Keratinocyte (primary cell): ENCODE data around the gene NCEH1. TPM values are rescaled to one million over a fixed set of nuclear protein-coding genes. Genes with fewer than 3 reads are reported as not detected.
"Not testable (repeated sequence)": the region's sequence is repeated elsewhere in the genome, so short reads cannot be mapped to it uniquely, and the experiment has no call there.

Source experiments
- DNase-seq: peaks from one replicate; pipeline ENCODE4 v3.0.0-alpha.2; 2011; ENCODE audit warnings: low read depth, missing footprints, low spot score
- FAIRE-seq: peaks from 2 replicates; lab custom pipeline; 2011; peaks lifted over from hg19 to GRCh38; lab: Jason Lieb, UNC
- H2AFZ ChIP-seq: 2 replicates; pipeline ENCODE4 v1.6.0; 2012; ENCODE audit warnings: low read length, control low read depth, inconsistent platforms; ENCODE audit not compliant: control insufficient read depth
- H3K27ac ChIP-seq: 2 replicates; pipeline ENCODE4 v1.5.1; 2011; ENCODE audit warnings: low read length; ENCODE audit not compliant: control insufficient read depth, insufficient read depth
- H3K27me3 ChIP-seq: 3 replicates; pipeline ENCODE4 v1.6.0; 2011; ENCODE audit warnings: low read length; ENCODE audit not compliant: control insufficient read depth, insufficient read depth; ENCODE audit errors: extremely low read depth
- H3K36me3 ChIP-seq, 2 experiments: 2 replicates in 1 of 2; 3 replicates in 1 of 2; pipeline ENCODE4 v1.5.1; 2011; ENCODE audit warnings: low read length in 2 of 2, mild to moderate bottlenecking in 1 of 2; ENCODE audit not compliant: control insufficient read depth in 2 of 2, insufficient read depth in 2 of 2; ENCODE audit errors: extremely low read depth in 1 of 2
- H3K4me1 ChIP-seq: 3 replicates; pipeline ENCODE4 v1.5.1; 2011; ENCODE audit warnings: low read length; ENCODE audit not compliant: control insufficient read depth, insufficient read depth; ENCODE audit errors: extremely low read depth
- H3K4me2 ChIP-seq: 3 replicates; pipeline ENCODE4 v1.6.0; 2011; ENCODE audit warnings: low read depth, low read length; ENCODE audit not compliant: control insufficient read depth, insufficient read depth; ENCODE audit errors: extremely low read depth
- H3K4me3 ChIP-seq, 3 experiments: fragments of 200-600 bp in 1 of 3; sonication (generic) in 1 of 3; 2 replicates in 2 of 3; 3 replicates in 1 of 3; pipeline ENCODE4 v1.5.1; 2011 to 2016; ENCODE audit warnings: low read length in 3 of 3, mild to moderate bottlenecking in 3 of 3, control low read depth in 2 of 3, inconsistent platforms in 1 of 3, low read depth in 1 of 3, mixed read lengths in 1 of 3, mixed run types in 1 of 3, moderate library complexity in 1 of 3; ENCODE audit not compliant: control insufficient read depth in 2 of 3, insufficient read depth in 2 of 3; ENCODE audit errors: extremely low read depth in 1 of 3
- H3K79me2 ChIP-seq: 2 replicates; pipeline ENCODE4 v1.6.0; 2012; ENCODE audit warnings: low read length; ENCODE audit not compliant: control insufficient read depth, insufficient read depth
- H3K9ac ChIP-seq: 3 replicates; pipeline ENCODE4 v1.6.0; 2011; ENCODE audit warnings: low read length; ENCODE audit not compliant: control insufficient read depth, insufficient read depth; ENCODE audit errors: extremely low read depth
- H3K9me1 ChIP-seq: 3 replicates; pipeline ENCODE4 v1.6.0; 2011; ENCODE audit warnings: low read length; ENCODE audit not compliant: control insufficient read depth, insufficient read depth; ENCODE audit errors: extremely low read depth
- H3K9me3 ChIP-seq: 2 replicates; pipeline ENCODE4 v1.5.1; 2012; ENCODE audit warnings: low read depth, low read length; ENCODE audit not compliant: control insufficient read depth
- H4K20me1 ChIP-seq: 3 replicates; pipeline ENCODE4 v1.6.0; 2011; ENCODE audit warnings: low read length; ENCODE audit not compliant: control insufficient read depth, insufficient read depth; ENCODE audit errors: extremely low read depth
- EZH2 ChIP-seq: IDR thresholded peaks from one replicate; pipeline ENCODE4 v1.6.1; 2012; ENCODE audit warnings: inconsistent platforms, mild to moderate bottlenecking, low read length, moderate library complexity
- dilution Hi-C: fragments of 300-500 bp; cut with MboI; formaldehyde crosslinking; loops from one replicate; pipeline ENCODE4 v1.7.0; 2020; ENCODE audit warnings: low sequenced_read_pairs; ENCODE audit not compliant: extremely low pct_ligation_motif_present
- polyA plus RNA-seq, 5 experiments: library from polyadenylated mRNA; depleted of rRNA in 3 of 5; stranded (reverse) in 3 of 5; stranded (forward) in 1 of 5; unstranded in 1 of 5; fragments of >200 nt; gene quantifications; 1 replicate in 1 of 5; 2 replicates in 3 of 5; 3 replicates in 1 of 5; pipeline versions ENCODE4 v1.2.1 to v1.2.3, GENCODE V29; 2011 to 2012; ENCODE audit warnings: missing spikeins in 2 of 5, low read depth in 1 of 5, low replicate concordance in 1 of 5
- TF ChIP-seq, protein P1 (sequence below), 3 experiments: IDR thresholded peaks in 1 of 3; conservative IDR thresholded peaks in 1 of 3; optimal IDR thresholded peaks in 1 of 3; 2 replicates in 2 of 3; 3 replicates in 1 of 3; pipeline versions ENCODE3 to v1.5.1; 2011; ENCODE audit warnings: low read length in 3 of 3, mild to moderate bottlenecking in 3 of 3, moderate library complexity in 2 of 3, control low read depth in 1 of 3, inconsistent platforms in 1 of 3; ENCODE audit not compliant: insufficient read depth in 2 of 3; ENCODE audit errors: extremely low read depth in 1 of 3

Gene NCEH1
- polyA plus RNA-seq, 1 donor (not counting 4 experiments of a cell fraction or from before 2014, with no cell fraction given): 13.2 TPM

- no peaks in the 10 kb centered on the region for H3K9me3 ChIP-seq
- dilution Hi-C loops: no loop called here
- no peaks in the 10 kb centered on the region for H3K79me2 ChIP-seq
- H3K36me3 ChIP-seq: no peaks in the 10 kb centered on the region
- peak overlapping the region; percentile 58 for H2AFZ ChIP-seq
- FAIRE-seq (peak; percentile 59), DNase-seq (no peak)
- H3K4me2 ChIP-seq: peak overlapping the region; percentile 89
- peak overlapping the region in 2 of 3 experiments; percentile 54 to 66 for H3K4me3 ChIP-seq
- H3K9ac ChIP-seq: peak overlapping the region; percentile 70
- H3K4me1 ChIP-seq: peaks cover 17% of the 10 kb centered on the region
- peak overlapping the region; percentile 59 for H3K27ac ChIP-seq
- no peaks in the 10 kb centered on the region for H3K9me1 ChIP-seq
- TF ChIP-seq EZH2: no peak
- TF ChIP-seq, protein P1, sequence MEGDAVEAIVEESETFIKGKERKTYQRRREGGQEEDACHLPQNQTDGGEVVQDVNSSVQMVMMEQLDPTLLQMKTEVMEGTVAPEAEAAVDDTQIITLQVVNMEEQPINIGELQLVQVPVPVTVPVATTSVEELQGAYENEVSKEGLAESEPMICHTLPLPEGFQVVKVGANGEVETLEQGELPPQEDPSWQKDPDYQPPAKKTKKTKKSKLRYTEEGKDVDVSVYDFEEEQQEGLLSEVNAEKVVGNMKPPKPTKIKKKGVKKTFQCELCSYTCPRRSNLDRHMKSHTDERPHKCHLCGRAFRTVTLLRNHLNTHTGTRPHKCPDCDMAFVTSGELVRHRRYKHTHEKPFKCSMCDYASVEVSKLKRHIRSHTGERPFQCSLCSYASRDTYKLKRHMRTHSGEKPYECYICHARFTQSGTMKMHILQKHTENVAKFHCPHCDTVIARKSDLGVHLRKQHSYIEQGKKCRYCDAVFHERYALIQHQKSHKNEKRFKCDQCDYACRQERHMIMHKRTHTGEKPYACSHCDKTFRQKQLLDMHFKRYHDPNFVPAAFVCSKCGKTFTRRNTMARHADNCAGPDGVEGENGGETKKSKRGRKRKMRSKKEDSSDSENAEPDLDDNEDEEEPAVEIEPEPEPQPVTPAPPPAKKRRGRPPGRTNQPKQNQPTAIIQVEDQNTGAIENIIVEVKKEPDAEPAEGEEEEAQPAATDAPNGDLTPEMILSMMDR (optimal IDR thresholded peaks at IDR 0.05 in 1 of 3, IDR thresholded peaks at IDR 0.05 in 1 of 3, conservative IDR thresholded peaks at IDR 0.05 in 1 of 3; ENCODE audit: extremely low read depth in 1 of 3, insufficient read depth in 2 of 3, low read length in 3 of 3): peak; percentile 66 to 87 (median 77)
- H4K20me1 ChIP-seq: no peaks in the 10 kb centered on the region
- H3K27me3 ChIP-seq: no peaks in the 10 kb centered on the region
These were observed 115.0 kb downstream of the NCEH1 start for GRCh38 chr3:172595664-172596393.

DNA sequence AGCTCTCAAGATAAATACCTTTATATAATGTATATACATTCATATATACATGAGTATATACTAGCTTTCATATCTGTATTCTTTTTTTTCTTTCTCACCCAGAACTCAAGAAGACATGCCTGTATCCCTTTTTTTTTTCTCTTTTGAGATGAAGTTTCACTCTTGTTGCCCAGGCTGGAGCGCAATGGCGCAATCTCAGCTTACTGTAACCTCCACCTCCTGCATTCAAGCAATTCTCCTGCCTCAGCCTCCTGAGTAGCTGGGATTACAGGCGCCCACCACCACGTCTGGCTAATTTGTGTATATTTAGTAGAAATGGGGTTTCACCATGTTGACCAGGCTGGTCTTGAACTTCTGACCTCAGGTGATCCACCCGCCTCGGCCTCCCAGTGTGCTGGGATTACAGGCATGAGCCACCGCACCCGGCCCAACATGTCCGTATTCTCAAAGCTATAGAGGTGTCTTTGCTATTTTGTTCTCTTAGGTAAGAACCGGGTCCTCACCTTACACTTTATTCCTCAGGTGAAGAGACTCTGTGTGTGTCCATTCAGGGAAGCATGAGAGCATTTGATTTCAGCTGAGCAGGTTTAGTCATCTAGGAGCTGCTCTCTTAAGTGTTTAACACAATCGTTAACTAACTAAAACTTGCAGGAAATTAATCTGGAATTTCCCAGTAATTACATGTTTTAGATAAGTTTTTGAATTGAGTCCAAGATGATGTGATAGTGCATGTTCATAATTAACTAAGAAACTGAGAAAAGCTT is 115.8 kb downstream of the NCEH1 start:
- Histone ChIP-seq H3K4me3 (peak overlapping the region in 2 of 3 experiments; percentile 54 to 66), H3K9ac (peak overlapping the region; percentile 70), H3K4me1 (peaks cover 17% of the 10 kb centered on the region), H2AFZ (peak overlapping the region; percentile 68), H3K4me2 (peak overlapping the region; percentile 89), H3K27ac (peak overlapping the region; percentile 59)
- DNase-seq: peak; percentile 35
- H4K20me1 ChIP-seq, H3K36me3 ChIP-seq, H3K27me3 ChIP-seq, dilution Hi-C loops, H3K9me1 ChIP-seq, H3K9me3 ChIP-seq, H3K79me2 ChIP-seq: not testable (repeated sequence)
- peak; percentile 20 for FAIRE-seq
